HG03565 (cell line): ENCODE measurements around the gene BST2.
"Not testable (repeated sequence)": the region's sequence is repeated elsewhere in the genome, so short reads cannot be mapped to it uniquely, and the experiment has no call there.

ENCODE experiments used
- ATAC-seq: cut with Tn5 transposase; IDR thresholded peaks from one replicate; pipeline ENCODE4 v1.9.1; 2021; ENCODE audit warnings: mild to moderate bottlenecking, moderate library complexity; ENCODE audit not compliant: unreplicated experiment

Gene BST2

DNA sequence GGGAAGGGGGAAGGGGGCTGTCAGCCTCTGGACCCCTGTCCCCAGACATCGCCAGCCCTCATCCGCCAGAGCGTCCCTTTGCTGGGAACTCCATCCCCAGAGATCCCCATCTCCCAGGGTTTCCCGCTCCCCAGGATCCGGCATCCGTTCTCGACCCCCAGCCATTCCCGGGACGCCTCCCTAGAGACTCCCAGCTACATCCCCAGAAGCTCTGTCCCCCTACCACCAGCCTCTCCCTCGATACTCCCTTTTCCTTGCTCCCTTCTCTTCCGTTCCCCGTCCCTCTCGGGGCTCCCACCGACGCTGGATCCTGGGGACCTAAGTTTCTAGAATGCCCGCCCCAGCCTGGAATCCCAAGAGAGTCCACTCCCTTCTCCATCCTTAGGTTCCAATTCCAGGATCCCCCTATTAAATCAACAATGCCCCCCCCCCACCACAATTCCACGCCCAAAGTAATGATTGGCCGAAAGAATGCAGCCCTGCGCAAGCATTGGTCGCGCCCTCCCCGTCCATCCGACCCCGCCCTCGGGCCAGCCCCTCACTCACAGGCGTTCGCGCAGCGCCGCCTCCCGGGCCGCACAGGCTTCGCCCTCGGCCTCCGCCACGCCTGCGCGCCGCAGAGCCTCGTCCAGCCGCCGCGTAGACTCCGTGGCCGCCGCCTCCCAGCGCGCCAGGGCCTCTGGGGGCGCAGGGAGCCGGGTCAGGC lies 14.6 kb downstream of the BST2 start:
- ATAC-seq: peak; percentile 88

DNA sequence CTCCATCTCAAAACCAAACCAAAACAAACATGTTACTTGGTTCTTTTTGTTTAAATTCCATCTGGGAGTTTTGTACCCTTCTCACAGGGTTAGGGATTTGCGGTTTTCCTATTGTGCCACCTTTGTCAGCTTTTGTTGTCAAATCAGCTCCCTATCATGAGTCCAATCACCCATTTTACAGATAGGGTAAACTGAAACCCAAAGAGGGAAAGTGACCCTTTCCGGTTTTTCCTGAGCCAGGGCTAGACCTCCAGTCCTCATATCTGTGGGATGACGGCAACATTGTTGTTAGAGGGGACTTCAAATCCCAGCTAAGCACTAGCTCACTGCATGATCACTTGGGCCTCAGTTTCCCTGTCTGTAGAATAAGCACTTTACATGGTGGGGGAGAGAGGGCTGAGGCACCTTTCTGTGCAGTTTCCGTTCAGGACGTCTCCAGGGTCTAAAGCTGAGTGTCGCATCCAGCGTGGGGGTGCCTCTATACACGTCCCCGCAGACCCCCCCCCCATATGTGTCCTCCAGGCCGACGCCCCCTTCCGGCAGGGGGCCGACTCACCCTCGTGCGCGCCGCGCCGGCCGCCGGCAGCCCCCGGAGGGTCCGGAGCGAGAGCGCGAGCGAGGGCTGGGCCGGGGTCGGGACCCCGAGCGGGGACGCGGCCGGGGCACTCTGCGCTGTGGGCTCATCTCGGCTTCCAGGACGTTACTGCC lies 15.3 kb downstream of the BST2 start:
- ATAC-seq: no peak

DNA sequence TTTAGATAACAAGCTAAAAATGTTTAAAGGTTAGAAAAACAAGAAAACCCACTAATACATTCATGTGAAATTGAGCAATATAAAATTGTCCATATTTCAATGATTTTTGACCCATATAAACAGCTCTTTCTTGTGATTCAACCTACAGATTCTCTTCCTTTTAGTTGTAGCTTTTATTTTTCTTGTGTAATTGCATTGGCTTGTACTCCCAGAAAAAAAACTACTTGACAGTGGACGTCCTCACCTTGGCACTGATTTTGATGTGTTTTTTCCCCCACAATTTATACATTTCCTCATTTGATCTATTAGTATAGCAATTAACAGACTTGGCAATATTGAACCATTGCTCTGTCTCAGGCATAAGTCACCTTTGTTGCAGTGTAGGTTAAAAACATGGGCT lies 16.1 kb downstream of the BST2 start:
- no peak for ATAC-seq

DNA sequence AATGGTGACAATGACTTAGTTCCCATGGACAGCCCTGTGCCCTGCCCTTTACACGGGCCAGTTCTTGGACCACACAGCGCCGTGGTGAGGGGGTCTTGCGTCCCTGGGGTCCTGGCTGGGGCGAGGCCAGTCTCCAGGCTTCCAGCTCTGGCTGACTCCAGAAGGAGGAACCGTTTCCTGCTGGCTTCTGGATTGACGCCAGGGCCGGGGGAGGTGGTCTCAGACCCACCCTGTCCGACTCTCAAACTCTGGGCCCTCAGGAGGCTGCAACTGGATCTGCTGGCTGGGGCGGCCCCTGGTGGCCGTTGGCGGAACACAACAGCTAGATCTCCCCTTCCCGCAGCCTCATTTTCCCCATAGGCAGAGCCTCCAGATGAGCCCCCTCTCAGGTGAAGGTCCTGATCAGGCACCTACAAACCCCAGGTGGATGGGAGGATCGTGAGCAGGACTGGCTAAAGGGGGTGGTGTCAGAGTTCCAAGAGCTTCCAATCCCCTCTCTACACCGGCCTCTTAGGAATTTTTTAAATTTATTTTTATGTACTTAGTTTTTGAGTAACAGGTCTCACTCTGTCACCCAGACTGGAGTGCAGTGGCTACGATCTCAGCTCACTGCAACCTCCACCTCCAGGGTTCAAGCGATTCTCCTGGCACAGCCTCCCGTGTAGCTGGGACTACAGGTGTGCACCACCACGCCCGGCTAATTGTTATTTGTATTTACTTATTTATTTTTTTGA lies 19.4 kb downstream of the BST2 start:
- no peak for ATAC-seq

DNA sequence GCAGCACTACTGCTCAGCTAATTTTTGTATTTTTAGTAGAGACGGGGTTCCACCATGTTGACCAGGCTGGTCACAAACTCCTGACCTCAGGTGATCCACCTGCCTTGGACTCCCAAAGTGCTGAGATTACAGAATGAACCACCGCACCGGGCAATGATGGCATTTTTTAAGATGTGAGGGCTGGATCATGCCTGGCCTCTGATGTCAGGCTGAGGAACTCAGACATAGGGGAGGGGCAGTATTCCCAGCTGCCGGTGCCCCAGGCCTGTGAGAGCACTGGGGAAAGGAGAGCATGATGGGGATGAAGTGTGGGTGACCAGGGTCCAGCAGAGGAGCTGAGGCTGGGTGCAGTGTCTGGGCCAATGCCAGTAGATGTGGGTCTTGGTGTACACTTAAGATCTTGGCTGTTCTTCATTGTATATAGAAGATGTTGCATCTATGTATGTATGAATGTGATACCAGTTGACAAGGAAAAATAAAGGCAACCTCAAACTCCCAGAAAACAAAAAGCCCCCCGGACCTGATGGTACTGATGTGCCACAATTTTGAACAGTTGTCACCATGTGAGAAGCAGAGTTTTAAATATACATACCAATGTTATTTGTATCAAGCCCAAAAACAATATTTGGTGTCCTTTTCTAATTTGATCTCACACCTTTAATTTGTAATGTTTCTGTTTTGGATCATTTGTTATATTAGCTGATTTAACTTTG lies 24.8 kb downstream of the BST2 start:
- no peak for ATAC-seq

DNA sequence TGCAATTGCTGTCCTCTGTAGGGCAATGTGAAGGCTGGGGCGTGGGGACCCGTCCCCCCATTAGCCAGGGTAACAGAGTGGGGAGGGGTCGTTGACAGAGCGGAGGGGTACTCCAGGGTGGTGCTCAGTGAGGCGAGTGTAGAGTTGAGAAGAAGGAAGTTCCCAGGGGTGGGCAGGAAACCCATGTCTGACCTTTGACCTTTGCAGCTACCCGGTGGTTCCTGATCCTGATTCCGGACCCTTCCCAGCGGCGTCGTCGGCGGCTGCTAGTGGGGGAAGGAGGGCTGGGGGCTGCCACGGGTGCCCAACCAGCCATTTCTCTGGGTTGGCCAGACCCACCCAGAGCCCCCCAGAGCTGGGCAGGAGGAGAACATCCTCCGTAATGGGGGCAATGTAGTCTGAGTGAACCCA lies 26.2 kb downstream of the BST2 start:
- ATAC-seq: no peak

DNA sequence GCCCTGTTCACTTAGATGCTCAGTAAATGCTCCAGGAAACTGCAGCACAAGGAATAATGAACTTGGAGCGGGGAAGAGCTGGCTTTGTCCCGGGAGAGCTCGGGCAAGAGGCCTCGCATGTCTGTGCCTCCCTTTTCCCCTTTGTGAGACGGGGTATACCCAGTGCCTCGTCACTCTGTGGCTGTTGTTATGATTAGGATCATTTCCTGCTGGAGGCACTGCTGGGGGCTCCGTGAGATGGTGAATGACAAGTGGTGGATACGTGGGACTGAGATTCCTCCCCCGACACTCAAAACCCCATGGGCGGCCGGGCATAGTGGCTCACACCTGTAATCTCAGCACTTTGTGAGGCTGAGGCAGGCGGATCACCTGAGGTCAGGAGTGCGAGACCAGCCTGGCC lies 27.2 kb downstream of the BST2 start:
- no peak for ATAC-seq

DNA sequence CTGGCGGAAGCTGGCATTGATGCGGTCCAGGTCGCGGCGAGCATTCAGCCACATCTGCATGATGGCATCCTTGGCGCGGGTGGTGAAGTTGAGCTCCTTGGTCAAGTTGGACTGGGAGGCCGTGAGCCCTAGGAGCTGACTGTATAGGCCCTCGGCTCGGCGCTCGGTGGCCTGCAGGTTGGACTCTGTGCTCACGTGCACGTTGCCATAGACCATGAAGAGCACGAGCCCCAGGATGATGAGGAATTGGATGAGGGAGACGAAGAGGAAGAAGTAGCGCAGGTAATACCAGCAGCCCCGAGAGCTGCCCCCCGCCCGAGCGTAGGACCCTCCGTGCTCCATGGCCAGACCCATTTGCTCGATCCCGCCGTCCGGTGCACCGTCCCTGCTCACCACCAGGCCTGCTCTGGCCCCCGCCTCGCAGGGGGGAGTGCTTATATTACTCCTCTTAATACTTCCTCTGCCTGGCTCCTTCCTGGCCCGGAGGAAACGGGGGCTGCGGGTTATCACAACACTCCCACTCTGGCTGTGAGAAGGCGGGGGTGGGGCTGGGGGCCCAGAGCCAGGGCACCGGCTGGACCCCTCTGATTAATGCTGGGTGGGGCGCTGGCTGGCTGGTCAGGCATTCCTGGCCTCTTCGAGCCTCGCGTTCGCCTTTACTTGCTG lies 28.4 kb downstream of the BST2 start, which contains the start of gene PLVAP:
Gene PLVAP, minus strand, starts transcription at position 408 of the 666 bp plus-strand sequence. Its CDS starts 54 bp downstream, at position 354.
- ATAC-seq: no peak

DNA sequence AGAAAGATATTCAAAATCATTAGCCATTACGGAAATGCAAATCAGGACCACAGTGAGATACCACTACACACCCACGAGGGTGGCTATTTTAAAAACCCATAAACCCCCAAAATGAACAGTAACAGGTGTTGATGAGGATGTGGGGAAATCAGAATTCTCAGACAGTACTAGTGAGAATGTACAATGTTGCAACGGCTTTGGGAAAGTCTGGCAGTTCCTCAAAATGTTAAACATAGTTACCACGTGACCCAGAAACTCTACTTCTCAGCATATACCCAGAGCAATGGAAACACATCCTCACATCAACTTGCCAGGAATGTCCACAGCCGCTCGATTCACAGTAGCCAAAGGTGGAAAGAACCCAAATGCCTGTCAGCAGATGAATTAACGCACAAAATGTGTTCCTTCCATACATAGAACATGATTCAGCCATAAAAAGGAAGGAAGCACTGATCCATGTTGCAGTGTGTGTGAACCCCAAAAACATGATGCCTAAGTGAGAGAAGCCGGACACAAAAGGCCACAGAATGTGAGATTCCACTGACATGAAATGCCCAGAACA lies 35.3 kb downstream of the BST2 start:
- ATAC-seq: peak; percentile 88

DNA sequence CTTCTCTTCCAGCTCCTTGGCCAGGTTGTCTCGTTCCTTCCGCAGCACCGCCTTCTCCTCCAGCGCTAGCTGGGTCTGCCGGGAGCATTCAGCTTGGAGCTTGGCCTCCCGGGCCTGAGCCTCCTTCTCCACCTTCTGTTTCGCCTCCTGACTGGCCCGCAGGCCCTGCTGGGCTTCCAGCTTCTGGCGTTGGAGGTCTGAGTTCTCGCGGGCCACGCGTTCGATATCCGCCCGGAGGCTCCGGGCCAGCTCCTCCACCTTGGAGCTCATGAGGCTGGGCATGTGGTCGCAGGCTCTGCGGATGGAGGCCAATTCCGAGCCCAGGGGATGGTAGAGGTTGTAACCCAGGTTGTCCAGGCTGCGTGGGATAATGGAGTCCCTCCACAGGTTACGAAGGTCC lies 40.1 kb downstream of the BST2 start:
- ATAC-seq: no peak

DNA sequence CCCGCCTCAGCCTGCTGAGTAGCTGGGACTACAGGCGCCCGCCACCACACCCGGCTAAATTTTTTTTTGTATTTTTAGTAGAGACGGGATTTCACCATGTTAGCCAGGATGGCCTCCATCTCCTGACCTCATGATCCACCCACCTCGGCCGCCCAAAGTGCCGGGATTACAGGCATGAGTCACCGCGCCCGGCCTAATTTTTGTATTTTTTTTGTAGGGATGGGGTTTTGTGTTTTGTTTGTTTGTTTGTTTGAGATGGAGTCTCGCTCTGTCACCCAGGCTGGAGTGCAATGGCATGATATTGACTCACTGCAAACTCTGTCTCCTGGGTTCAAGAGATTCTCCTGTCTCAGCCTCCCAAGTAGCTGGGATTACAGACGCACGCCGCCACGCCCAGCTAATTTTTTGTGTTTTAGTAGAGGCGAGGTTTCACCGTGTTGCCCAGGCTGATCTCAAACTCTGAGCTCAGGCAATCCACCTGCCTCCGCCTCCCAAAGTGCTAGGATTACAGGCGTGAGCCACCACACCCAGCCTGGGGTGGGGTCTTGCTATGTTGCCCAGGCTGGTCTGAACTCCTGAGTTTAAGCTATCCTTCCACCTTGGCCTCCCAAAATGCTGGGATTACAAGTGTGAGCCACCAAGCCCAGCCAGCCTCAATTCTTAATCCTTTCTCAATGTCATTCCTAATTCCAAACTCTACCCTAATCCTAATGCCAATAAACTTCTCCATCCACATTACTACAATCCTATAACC lies 41.4 kb downstream of the BST2 start:
- ATAC-seq: not testable (repeated sequence)

DNA sequence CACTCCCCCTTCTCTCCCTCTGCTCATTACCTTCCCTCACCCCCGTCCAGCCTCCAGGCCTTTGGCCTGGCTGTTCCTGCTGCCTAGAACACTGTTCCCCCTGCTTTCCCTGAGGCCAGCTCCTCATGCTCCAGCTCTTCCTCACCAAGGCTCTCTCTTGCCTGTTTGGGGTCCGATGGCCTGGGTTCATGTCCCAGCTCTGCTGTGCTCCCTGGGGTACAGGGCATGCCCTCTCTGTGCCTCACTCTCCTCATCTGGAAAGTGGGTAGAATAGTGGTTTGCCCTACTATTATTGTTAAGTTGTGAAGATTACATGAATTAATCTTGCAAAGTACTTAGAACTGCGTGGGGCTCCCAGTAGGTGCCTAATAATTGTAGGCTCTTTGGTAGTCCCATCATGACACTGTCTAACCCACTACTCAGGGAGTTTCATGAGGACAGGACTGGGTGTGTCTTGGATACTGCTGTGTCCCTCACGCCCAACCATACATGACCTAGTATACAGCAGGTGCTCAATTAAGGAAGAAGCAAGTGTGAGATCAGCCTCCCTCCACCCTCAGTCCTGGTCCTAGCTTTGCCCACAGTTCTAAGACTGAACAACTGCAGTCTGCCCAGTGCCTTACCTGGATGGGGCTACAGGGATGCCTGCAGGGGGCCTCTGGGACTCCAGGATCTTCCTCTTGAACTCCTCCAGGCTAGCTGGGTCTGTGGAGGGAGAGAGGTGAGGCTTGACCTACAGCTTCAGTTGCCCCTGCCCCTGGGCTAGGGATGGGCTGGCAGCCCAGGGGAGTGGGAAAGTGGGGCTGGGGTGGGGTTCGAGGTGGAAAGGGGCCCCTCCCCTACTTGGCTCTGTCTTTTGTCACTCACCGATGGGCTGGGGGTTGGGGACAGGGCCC lies 45.3 kb downstream of the BST2 start:
- no peak for ATAC-seq

DNA sequence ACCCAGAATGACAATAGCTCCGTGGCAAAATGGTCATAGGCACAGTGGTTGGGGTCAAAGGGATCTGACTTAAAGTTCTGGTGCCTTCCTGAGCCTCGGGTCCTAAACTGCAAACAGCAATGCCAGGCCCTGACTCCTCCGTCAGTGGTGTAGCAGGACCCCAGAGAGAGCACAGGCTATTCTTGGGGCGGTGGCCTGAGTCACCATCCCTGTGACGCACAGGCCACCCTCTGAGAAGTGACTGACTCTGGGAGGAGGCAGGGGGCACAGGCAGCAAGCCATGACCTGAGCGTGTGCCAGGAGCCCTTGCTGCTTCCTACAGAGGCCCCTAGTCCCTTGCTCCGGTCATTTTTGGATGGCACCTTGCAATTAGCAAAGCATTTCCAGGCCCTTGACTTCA lies 47.0 kb downstream of the BST2 start:
- no peak for ATAC-seq

DNA sequence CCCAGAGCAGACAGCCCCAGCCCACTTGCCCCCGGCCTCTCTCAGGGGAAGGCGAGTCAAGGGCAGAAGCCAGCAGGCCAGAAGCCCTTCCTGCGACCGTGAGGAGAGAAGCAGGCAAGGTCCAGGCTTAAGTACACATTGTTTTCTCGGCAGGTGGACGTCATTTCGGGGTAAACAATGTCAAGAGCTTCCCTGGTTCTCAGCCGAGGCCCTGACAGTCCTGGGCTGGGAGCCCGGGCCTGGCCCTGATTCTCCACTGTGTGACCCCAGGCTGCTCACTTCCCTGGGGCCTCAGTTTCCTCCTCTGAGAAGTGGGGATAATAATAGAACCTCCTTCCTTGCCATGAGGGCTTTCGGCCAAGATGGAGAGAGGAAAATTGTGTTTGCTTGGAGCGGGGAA lies 47.7 kb downstream of the BST2 start:
- no peak for ATAC-seq

DNA sequence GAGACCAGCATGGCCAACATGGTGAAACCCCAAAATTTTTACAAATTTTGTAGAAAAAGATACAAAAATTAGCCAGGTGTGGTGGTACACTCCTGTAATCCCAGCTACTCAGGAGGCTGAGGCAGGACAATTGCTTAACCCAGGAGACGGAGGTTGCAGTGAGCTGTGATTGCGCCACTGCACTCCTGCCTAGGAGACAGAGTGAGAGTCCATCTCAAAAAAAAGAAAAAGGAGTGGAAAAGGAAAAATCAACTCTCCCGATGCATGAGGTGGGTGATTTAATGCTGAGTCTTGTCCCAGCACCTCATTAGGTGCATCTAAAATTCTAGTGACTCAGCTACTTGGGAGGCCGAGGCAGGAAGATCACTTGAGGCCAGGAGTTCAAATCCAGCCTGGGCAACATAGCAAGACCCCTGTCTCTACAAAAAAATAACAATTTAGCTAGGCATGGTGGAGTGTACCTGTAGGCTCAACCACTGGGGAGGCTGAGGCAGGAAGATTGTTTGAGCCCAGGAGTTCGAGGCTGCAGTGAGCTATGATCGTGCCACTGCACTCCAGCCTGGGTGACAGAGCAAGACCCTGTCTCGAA lies 48.3 kb downstream of the BST2 start:
- ATAC-seq: no peak

DNA sequence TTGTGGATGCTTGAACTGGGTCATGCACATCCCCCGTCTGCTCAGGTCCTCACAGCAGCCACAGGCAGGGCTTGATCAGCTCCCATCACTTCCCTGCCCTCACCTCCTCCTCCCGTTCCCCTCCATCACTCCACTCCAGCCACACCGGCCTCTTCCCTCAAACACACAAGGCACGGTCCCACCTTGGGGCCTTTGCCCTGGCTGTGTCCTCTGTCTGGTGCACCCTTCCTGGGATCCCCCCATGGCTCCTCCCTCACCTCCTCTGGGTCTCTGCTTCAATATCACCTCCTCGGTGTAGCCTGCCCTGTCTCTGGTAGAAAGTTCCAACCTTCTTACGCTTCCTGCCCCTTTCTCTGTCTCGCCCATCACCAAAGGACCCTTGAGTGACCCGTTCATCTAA lies 52.0 kb downstream of the BST2 start:
- no peak for ATAC-seq
